Smooth muscle cell (in vitro differentiated cells): Measurements from ENCODE around the gene FTO. TPM values are rescaled to one million over a fixed set of nuclear protein-coding genes. Genes with fewer than 3 reads are reported as not detected.

ENCODE experiments used
- DNase-seq: peaks from one replicate; lab custom pipeline; 2025; ENCODE audit not compliant: unreplicated experiment; lab: John Stamatoyannopoulos, UW
- H2AFZ ChIP-seq: fragments of 200-600 bp; sonication (generic); 2 replicates; pipeline ENCODE4 v1.6.0; 2016; ENCODE audit warnings: antibody characterized with exemption, low read depth, mild to moderate bottlenecking
- H3F3A ChIP-seq: fragments of 200-600 bp; sonication (generic); 2 replicates; pipeline ENCODE4 v1.6.0; 2017; ENCODE audit warnings: antibody characterized with exemption, low read depth
- H3K27ac ChIP-seq: fragments of 200-600 bp; sonication (generic); 2 replicates; pipeline ENCODE4 v1.5.1; 2016; ENCODE audit warnings: low read depth, mild to moderate bottlenecking
- H3K27me3 ChIP-seq: fragments of 200-600 bp; sonication (generic); 2 replicates; pipeline ENCODE4 v1.6.1; 2016; ENCODE audit warnings: low read depth, mild to moderate bottlenecking
- H3K36me3 ChIP-seq: fragments of 200-600 bp; sonication (generic); 2 replicates; pipeline ENCODE4 v1.5.1; 2016; ENCODE audit warnings: low read depth
- H3K4me1 ChIP-seq: fragments of 200-600 bp; sonication (generic); 2 replicates; pipeline ENCODE4 v1.5.1; 2016; ENCODE audit warnings: low read depth
- H3K4me2 ChIP-seq: fragments of 200-600 bp; sonication (generic); 2 replicates; pipeline ENCODE4 v1.6.0; 2016; ENCODE audit warnings: mild to moderate bottlenecking
- H3K4me3 ChIP-seq: fragments of 200-600 bp; sonication (generic); 2 replicates; pipeline ENCODE4 v1.5.1; 2016; ENCODE audit warnings: mild to moderate bottlenecking
- H3K79me2 ChIP-seq: fragments of 200-600 bp; sonication (generic); 2 replicates; pipeline ENCODE4 v1.6.0; 2016; ENCODE audit warnings: low read depth, mild to moderate bottlenecking
- H3K9ac ChIP-seq: fragments of 200-600 bp; sonication (generic); 2 replicates; pipeline ENCODE4 v1.6.0; 2016; ENCODE audit warnings: low read depth
- H3K9me3 ChIP-seq: fragments of 200-600 bp; sonication (generic); replicated peaks from 2 replicates; pipeline ENCODE4 v1.5.1; 2016; ENCODE audit warnings: low read depth
- H4K20me1 ChIP-seq: fragments of 200-600 bp; sonication (generic); 2 replicates; pipeline ENCODE4 v1.6.0; 2016; ENCODE audit warnings: low read depth
- WGBS: methylation state at CpG from one replicate; pipeline ENCODE4 v1.1.7; 2016; ENCODE audit warnings: low lambda C conversion rate; 5-methylcytosine and 5-hydroxymethylcytosine counted together
- polyA plus RNA-seq: library from polyadenylated mRNA; unstranded; fragments of >200 nt; fragmentation: Nextera tagmentation; extraction: Ambion mirVana; gene quantifications from 2 replicates; pipeline ENCODE4 v1.2.1, GENCODE V29; 2016
- total RNA-seq: library from RNA; depleted of rRNA; stranded (reverse); fragments of >200 nt; gene quantifications from 2 replicates; pipeline ENCODE4 v1.2.3, GENCODE V29; 2014
- TF ChIP-seq, protein P1 (sequence below): fragments of 200-600 bp; sonication (generic); IDR thresholded peaks from 2 replicates; pipeline ENCODE4 v1.5.1; 2017; ENCODE audit warnings: borderline replicate concordance, mild to moderate bottlenecking, antibody characterized with exemption; ENCODE audit not compliant: insufficient read depth, poor library complexity, severe bottlenecking

Gene FTO
- total and polyA plus RNA-seq, 2 experiments from 2014 or later, result 81.1 to 89.9 TPM

- no peak overlapping the region for H2AFZ ChIP-seq
Observed at GRCh38 chr16:53999841-54000240, 295.9 kb downstream of the FTO start.

DNA sequence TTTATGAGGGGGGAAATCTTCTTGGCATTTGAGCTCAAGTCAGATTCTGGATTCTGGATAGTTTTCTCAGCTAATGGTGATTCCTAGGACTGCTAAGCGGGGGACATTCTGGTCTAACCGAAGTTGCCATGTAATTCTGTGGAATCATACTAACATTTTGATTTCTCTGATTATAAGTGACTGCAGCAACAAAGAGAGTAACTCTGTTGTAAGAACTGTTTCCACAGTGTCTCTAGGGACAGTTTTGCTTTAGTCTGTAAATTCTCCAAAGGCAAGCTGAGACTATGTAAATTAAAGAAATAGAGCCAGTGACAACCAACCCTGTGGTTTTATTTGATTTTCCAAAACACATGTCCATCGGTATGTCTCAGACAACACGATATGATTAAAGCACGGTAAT, 296.4 kb downstream of the FTO start:
- TF ChIP-seq, protein P1, sequence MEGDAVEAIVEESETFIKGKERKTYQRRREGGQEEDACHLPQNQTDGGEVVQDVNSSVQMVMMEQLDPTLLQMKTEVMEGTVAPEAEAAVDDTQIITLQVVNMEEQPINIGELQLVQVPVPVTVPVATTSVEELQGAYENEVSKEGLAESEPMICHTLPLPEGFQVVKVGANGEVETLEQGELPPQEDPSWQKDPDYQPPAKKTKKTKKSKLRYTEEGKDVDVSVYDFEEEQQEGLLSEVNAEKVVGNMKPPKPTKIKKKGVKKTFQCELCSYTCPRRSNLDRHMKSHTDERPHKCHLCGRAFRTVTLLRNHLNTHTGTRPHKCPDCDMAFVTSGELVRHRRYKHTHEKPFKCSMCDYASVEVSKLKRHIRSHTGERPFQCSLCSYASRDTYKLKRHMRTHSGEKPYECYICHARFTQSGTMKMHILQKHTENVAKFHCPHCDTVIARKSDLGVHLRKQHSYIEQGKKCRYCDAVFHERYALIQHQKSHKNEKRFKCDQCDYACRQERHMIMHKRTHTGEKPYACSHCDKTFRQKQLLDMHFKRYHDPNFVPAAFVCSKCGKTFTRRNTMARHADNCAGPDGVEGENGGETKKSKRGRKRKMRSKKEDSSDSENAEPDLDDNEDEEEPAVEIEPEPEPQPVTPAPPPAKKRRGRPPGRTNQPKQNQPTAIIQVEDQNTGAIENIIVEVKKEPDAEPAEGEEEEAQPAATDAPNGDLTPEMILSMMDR, result no peak
- no peaks in the 10 kb centered on the region for H4K20me1 ChIP-seq
- no peak overlapping the region for H3K4me2 ChIP-seq
- H3F3A ChIP-seq, result no peaks in the 10 kb centered on the region
- no peaks in the 10 kb centered on the region for H3K79me2 ChIP-seq
- 97% methylated on average over 5 of the region's 5 CpGs for WGBS
- no peak overlapping the region for H3K9ac ChIP-seq
- peaks cover 8% of the 10 kb centered on the region for H3K4me1 ChIP-seq
- H3K36me3 ChIP-seq, result no peaks in the 10 kb centered on the region
- no peak overlapping the region for H3K4me3 ChIP-seq
- no peak for DNase-seq
- H2AFZ ChIP-seq, result no peak overlapping the region
- no peaks in the 10 kb centered on the region for H3K27me3 ChIP-seq
- H3K27ac ChIP-seq, result no peak overlapping the region
- no peaks in the 10 kb centered on the region for H3K9me3 ChIP-seq

More at GRCh38 chr16:53999841-54000240, 295.9 kb downstream of the FTO start:
- no peaks in the 10 kb centered on the region for H3K27me3 ChIP-seq
- peaks cover 8% of the 10 kb centered on the region for H3K4me1 ChIP-seq
- no peak overlapping the region for H3K4me3 ChIP-seq
- 92% methylated on average over 4 of the region's 4 CpGs for WGBS
- H3K9ac ChIP-seq, result no peak overlapping the region
- no peaks in the 10 kb centered on the region for H3K9me3 ChIP-seq
- H3K27ac ChIP-seq, result no peak overlapping the region
- H3K79me2 ChIP-seq, result no peaks in the 10 kb centered on the region
- H3K36me3 ChIP-seq, result no peaks in the 10 kb centered on the region
- H4K20me1 ChIP-seq, result no peaks in the 10 kb centered on the region
- no peak for DNase-seq
- H3K4me2 ChIP-seq, result no peak overlapping the region
- TF ChIP-seq, protein P1, result no peak
- H3F3A ChIP-seq, result no peaks in the 10 kb centered on the region

- H3K27ac ChIP-seq, result no peak overlapping the region
- no peak overlapping the region for H3K4me2 ChIP-seq
- TF ChIP-seq, protein P1, result no peak
- no peaks in the 10 kb centered on the region for H3K4me1 ChIP-seq
- no peaks in the 10 kb centered on the region for H3K9me3 ChIP-seq
- H3K36me3 ChIP-seq, result no peaks in the 10 kb centered on the region
- DNase-seq, result no peak
- H3F3A ChIP-seq, result no peaks in the 10 kb centered on the region
- 96% methylated on average over 4 of the region's 4 CpGs for WGBS
- no peaks in the 10 kb centered on the region for H4K20me1 ChIP-seq
- H3K79me2 ChIP-seq, result no peaks in the 10 kb centered on the region
- no peaks in the 10 kb centered on the region for H3K27me3 ChIP-seq
- H3K9ac ChIP-seq, result no peak overlapping the region
- H3K4me3 ChIP-seq, result no peak overlapping the region
- H2AFZ ChIP-seq, result no peak overlapping the region
Observed at GRCh38 chr16:54006693-54007092, 302.7 kb downstream of the FTO start.

- no peaks in the 10 kb centered on the region for H3K9me3 ChIP-seq
- H3K27ac ChIP-seq, result no peak overlapping the region
- no peak for DNase-seq
- H3K79me2 ChIP-seq, result no peaks in the 10 kb centered on the region
- H3K4me2 ChIP-seq, result no peak overlapping the region
- H4K20me1 ChIP-seq, result no peaks in the 10 kb centered on the region
- H2AFZ ChIP-seq, result no peak overlapping the region
- no peak overlapping the region for H3K9ac ChIP-seq
- no peak overlapping the region for H3K4me3 ChIP-seq
- no peaks in the 10 kb centered on the region for H3K27me3 ChIP-seq
- no peaks in the 10 kb centered on the region for H3K4me1 ChIP-seq
- no peaks in the 10 kb centered on the region for H3F3A ChIP-seq
- TF ChIP-seq, protein P1, result no peak
- peaks cover 3% of the 10 kb centered on the region for H3K36me3 ChIP-seq
- WGBS, result 97% methylated on average over 2 of the region's 2 CpGs
Observed at GRCh38 chr16:54007504-54007903, 303.5 kb downstream of the FTO start.
